Stimulated activated CD8-positive, alpha-beta memory T cell treated with anti-CD3 and anti-CD28 coated beads, Interleukin-7, amount 100 ng/mL, for 48 hours (primary cell): ENCODE results near the gene ZBTB1.
A peak's percentile ranks its signal among the peaks of the same experiment; 100 is the strongest.

ENCODE experiments used
- DNase-seq, 2 donors: peaks; one replicate each; pipeline ENCODE4 v3.0.0-alpha.2; 2020; ENCODE audit warnings: low read depth in 1 of 2; ENCODE audit errors: extremely low read depth in 1 of 2

The ZBTB1 gene, protein sequence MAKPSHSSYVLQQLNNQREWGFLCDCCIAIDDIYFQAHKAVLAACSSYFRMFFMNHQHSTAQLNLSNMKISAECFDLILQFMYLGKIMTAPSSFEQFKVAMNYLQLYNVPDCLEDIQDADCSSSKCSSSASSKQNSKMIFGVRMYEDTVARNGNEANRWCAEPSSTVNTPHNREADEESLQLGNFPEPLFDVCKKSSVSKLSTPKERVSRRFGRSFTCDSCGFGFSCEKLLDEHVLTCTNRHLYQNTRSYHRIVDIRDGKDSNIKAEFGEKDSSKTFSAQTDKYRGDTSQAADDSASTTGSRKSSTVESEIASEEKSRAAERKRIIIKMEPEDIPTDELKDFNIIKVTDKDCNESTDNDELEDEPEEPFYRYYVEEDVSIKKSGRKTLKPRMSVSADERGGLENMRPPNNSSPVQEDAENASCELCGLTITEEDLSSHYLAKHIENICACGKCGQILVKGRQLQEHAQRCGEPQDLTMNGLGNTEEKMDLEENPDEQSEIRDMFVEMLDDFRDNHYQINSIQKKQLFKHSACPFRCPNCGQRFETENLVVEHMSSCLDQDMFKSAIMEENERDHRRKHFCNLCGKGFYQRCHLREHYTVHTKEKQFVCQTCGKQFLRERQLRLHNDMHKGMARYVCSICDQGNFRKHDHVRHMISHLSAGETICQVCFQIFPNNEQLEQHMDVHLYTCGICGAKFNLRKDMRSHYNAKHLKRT

DNA sequence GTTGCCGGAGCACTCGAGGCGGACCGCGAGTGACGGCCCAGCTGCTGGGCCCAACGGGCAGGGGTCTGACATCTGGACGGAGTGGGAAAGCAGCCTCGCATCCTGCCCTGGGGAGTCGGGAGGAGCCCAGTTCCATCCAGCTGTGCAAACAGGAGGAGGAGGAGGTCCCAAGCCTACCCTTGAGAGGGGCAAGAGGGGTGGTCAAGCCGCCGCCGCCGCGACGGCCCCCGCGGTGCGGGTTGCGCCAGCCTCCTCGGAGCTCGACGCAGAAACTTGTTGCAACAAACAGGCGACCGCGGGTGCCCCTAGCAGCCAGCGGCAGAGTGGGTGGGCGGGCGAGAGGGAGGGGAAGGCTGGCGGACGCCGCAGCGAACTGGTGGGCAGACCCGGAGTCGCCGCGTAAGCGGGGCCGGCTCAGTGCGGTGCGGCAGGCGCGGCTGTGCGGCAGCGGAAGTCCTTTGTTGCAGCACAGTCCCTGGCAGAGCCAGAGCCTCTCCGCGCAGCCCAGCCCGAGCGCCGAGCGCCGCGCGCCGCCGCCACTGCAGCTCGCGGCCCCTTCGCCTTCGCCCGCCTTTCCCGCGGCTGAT, at the start of gene ZBTB1:
Gene ZBTB1 (plus strand): TSS at position 461 of the 587 bp plus-strand sequence. CDS start 16,735 bp downstream, outside the sequence.
- peak; percentile 83 to 88 for DNase-seq

DNA sequence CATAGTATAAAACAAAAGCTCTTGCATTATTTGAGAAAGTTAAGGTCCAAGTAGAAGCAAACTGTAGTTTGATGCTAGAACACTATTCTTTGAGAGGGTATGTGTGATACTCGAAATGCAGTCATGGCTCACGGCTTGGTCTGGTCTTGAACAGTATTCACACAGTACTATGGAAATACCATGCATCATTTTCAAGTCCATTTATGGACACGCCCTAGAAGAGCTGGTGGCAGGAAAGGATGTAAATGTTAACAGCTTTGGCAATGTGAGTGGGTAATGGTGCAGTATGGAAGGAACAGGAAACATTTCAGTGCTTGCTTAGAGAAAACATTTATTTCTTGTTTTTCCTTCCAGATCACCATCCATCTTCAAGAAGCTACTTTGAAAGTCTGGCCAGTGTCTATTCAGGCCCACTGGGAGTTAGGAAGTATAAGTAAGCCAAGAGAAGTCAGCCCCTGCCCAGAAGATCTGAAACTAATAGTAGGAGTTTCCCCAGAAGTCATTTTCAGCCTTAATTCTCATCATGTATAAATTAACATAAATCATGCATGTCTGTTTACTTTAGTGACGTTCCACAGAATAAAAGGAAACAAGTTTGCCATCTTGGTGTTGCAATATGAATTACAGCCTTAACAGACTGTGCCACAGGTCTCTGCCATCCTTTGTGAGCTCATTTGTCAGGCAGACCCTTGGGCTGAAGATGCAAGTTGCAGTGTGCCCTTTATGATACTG, 45.0 kb upstream of the ZBTB1 start:
- no peak for DNase-seq

DNA sequence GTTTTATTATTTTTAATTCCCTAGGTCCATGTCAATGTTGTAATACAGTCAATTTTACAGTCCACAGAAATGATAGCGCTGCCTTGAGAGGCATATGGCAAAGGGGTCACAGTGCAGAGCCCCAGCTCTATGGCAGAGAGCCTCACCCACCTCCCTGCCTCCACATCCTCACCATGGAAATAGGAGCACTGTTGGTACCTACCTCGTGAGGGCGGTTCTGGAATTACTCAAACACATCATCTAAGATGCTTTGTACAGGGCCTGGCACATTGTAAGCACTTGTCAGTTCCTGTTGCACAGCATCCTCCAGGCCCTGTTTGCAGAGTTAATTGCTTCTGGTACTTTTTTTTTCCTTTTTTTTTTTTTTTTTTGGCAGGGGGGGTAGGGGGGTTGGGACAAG, 43.3 kb upstream of the ZBTB1 start:
- DNase-seq: no peak

GRCh38 chr14:64463195-64463594, 41.4 kb upstream of the ZBTB1 start:
- no peak for DNase-seq

GRCh38 chr14:64463873-64464272, 40.7 kb upstream of the ZBTB1 start:
- DNase-seq: no peak

GRCh38 chr14:64464651-64465050, 39.9 kb upstream of the ZBTB1 start:
- no peak for DNase-seq

DNA sequence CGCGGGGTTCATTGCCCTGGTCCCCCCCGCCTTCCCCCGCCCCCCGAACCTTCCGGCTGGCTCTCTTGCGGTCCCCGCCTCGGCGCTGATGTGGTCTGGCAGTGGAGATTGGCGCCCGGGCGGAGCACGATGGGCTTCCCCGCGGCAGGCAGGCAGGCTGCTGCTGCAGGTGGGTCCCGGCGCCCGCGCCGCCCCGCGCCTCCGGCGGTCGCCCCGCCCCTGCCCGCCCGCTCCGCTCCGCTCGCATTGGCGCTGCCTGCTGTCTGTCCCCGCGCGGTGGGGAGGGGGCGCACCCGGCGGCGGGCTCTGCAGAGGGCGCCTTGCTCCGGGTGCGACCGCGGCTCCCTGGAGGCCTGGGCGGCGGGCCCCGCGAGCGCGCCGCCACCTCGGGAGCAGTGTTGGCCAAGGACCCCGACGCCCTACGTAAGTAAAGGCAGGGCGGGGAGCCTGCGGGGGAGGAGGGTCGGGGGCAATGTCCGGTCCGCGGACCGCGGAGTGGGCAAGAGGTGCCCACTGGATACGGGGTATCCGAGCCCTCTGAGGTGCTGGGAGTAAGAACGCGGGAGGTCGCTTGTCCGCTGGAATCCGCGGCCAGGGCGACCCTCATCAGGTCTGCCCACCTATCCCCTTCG, 39.3 kb upstream of the ZBTB1 start, which contains the start of gene AKAP5:
Gene AKAP5 (plus strand): TSS at position 309 of the 632 bp plus-strand sequence. CDS start 2,896 bp downstream, outside the sequence.
- DNase-seq: peak; percentile 39 to 42

DNA sequence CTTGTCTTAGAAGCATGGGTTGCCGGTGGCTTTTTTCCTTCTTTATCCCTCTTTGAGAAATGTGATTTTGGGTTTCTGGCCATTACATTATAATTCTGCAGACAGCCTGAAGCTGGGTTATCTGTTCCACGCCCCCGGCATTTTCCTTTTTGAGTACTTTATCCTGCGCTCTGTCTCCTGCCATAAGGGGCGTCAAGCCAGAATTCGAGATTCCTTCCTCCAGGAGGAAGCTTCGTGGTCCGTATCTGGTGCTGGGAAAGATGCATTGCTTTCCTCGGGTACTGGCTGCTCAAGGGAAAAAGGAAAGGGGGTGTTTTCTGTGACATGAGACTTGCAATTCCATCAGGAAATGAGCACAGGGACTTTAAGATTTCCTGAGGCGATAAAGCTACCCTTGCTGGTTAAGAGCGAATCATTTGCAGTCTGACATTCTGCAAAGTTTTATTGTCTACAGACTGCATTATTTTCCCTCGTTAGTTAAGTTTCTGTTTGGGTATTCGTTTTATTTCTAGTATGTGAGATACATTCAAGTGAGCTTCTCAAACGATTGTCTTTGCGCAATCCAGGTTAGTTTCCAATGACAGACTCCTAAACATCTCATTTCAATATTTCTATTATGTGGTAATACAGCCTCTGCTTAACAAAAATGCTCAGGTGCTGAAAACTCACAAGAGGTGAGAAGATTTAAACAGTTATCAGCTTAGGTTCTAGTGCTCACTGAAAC, 38.6 kb upstream of the ZBTB1 start:
- DNase-seq: no peak

- no peak for DNase-seq
Measured at GRCh38 chr14:64467101-64467500, 37.5 kb upstream of the ZBTB1 start.

GRCh38 chr14:64467566-64467965, 37.0 kb upstream of the ZBTB1 start:
- DNase-seq: no peak

DNA sequence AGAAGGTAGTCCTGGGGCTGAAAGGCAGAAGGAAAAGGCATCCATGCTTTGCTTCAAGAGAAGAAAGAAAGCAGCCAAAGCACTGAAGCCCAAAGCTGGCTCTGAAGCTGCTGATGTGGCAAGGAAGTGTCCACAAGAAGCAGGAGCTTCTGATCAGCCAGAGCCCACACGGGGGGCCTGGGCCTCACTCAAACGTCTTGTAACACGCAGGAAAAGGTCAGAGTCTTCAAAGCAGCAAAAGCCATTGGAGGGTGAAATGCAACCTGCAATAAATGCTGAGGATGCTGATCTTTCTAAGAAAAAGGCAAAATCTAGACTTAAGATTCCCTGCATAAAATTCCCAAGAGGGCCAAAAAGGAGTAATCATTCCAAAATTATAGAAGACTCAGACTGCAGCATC, 36.1 kb upstream of the ZBTB1 start:
- DNase-seq: no peak

GRCh38 chr14:64474041-64474440, 30.5 kb upstream of the ZBTB1 start:
- no peak for DNase-seq

GRCh38 chr14:64474698-64475097, 29.9 kb upstream of the ZBTB1 start:
- no peak for DNase-seq

- DNase-seq: no peak
Measured at GRCh38 chr14:64475585-64476273, 28.8 kb upstream of the ZBTB1 start.

GRCh38 chr14:64476438-64476837, 28.1 kb upstream of the ZBTB1 start:
- no peak for DNase-seq

DNA sequence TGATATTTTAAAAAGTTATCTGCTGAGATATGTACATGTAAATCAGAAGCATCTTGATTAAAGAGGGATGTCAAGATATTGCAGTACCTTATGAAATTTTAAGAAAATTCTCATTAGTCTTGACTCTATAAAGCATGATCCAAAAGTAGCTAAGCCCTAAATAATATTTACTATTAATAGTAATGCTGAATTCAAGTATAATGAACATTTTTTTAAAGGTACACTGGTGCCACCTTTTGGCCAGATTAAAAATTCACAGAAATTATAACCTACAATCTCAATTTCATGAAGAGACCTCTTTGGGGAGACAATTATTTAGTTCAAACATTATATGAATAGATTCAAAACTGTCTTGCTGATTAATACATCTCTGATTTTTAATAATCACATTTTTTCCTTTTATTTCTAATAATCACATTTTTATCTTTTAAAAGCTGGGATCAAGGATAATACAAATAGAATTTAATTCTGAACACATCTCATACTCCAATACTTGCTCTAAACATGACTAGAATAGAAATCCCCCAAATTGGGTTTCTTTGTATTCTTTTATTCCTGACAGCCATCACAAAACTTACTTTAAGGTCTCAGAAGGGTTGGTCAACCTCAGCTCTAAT, 25.8 kb upstream of the ZBTB1 start:
- DNase-seq: no peak

- no peak for DNase-seq
Measured at GRCh38 chr14:64488590-64489099, 15.9 kb upstream of the ZBTB1 start.

- DNase-seq: no peak
Measured at GRCh38 chr14:64491637-64492036, 12.9 kb upstream of the ZBTB1 start.

- no peak for DNase-seq
Measured at GRCh38 chr14:64493455-64493854, 11.1 kb upstream of the ZBTB1 start.
